Kidney capillary endothelial cell (primary cell): ENCODE data around the gene TSSK2.

Experiments used
- DNase-seq: peaks from one replicate; pipeline ENCODE4 v3.0.0-alpha.2; 2018; ENCODE audit warnings: low spot score

Gene TSSK2

DNA sequence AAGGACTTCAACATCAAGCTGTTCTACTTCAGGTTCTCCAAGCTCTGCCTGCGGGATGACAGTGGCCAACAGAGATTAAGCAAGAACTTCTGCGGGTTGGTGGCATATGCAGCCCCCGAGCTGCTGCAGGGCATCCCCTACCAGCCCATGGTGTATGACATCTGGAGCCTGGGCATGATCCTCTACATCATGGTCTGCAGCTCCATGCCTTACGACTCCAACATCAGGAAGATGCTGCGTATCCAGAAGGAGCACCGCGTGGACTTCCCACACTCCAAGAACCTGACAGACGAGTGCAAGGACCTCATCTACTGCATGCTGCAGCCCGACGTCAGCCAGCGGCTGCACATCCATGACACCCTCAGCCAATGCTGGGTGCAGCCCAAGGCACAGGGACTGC, 6.1 kb upstream of the TSSK2 start:
- no peak for DNase-seq

DNA sequence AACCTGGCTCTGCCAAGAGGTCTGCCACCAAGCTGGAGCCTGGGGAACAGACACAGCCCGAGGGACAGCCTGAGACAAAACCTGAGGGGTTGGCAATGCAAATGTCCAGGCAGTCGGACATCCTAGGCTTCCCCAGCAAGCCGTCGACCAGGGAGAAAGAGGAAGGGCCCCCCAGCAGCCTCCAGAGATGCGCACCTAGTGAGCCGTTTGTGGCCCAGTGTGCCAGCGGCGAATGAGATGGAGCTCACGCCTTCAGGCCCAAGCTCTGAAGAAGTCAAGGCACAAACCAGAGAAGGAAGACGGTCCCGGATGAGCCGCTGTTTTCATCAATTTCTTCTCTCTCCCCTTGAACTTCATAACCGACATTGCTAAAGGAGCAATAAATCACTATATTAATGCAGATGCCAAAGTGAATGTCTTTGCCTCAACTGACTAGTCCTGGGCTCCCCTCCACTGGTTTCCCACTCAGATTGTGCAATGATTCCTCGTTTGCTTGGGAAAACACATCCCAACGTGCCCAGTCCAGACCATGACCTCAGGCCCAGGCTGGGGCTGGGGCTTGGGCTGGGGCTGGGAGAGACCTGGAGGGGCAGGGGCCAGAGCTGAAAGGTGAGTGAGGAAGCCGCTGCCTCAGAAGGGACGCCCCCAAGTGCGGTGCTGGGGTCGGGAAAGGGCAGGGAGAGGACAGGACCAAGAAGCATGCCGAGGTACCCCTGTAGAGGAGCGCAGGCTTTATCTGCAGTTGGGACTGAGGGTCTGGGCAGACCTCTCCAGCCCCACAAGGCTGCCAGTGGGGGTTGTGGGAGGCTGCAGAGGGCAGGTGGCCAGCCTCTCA, 5.4 kb upstream of the TSSK2 start:
- DNase-seq: no peak

DNA sequence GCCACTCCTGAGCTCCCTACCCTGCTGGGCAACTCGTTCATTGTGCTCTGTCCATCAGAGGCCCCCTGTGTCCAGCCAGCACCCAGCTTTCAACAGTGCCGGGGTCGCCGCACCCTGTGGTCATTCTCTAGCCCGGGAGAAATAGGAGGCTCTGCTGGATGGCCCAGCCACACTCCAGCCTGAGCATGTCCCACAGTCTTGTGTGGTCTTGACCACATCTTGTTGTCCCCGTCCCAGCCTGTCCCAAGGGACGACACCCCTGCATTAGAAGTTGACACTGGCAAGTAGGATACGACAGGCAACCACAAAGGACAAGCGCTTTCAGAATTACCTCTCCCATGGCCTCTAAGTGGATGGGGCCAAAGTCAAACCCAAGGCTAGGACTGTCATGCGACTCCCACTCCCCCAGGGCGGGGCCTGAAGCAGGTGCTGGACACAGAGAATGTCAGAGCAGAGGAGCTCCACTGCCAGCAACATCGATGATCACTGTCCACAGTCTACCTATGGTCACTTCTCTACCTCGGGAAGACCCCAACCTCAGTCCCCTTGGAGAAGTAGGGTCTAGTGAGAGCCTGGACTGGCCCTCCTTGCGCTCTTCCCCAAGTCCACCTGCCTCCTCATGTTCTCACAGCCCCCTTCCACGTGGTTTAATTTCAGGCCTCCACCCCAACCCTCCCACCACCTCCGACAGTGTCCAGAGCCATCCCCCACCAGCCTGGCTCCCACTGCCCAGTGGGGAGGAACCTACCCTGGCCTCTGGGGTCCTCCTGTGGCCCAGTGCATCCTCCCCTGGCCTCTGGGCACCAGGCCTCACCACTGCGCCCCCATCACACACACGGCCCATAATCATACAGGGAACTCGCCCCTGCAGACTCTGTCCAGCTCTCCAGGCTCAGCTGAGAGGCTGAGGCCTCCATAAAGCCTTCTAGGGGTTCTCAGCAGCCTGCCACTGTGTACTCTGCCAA, 4.5 kb upstream of the TSSK2 start:
- no peak for DNase-seq

DNA sequence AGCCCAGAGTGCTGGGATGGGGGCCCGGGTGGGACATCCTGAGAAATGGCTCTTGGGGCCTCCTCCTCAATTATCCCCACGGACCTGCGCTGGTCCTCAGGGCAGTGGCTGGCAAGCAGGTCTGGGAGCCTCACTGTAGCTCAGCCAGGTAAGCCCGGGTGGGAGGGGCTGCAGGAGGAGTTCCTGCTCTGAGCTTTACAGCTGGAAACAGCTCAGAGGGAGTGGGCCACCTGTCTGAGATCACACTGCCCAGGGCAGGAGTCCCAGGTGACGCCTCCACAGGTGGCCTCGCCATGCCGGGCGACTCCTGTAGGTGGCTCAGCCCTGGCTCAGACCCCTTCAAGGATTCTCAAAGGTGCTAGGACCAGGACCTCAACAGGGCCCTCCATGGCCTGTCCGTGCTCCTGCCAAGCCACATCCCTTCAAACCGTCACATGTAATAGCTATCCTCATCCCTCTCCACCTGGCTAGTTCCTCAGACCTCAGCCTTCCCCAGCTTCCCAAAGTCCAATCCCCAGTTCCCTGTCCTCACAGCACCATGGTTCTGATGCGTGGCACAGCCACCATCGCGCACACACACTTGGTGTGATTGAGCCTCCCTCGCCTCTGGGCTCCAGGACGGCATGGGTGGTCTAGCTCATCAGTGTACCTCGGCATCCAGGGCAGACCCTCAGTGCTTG, 3.6 kb upstream of the TSSK2 start:
- no peak for DNase-seq

DNA sequence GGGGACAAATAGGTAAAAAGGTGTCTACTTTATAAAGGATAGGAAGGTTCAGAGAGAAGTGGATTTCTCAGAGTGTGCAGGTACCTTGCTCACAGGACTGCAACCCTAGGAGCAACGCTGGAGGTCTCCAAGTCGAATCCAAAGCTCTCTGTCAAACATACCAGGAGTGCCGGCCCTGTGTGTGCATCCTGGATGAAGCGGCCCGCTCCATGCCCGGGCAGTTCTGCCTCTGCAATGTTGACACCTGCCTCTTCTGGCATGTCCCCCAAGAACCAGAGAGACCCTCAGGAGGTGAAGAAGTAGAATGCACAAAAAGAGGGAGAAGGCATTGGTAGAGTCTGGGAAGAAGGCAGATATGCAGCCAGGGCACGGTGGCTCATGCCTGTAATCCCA, 3.1 kb upstream of the TSSK2 start:
- DNase-seq: no peak

DNA sequence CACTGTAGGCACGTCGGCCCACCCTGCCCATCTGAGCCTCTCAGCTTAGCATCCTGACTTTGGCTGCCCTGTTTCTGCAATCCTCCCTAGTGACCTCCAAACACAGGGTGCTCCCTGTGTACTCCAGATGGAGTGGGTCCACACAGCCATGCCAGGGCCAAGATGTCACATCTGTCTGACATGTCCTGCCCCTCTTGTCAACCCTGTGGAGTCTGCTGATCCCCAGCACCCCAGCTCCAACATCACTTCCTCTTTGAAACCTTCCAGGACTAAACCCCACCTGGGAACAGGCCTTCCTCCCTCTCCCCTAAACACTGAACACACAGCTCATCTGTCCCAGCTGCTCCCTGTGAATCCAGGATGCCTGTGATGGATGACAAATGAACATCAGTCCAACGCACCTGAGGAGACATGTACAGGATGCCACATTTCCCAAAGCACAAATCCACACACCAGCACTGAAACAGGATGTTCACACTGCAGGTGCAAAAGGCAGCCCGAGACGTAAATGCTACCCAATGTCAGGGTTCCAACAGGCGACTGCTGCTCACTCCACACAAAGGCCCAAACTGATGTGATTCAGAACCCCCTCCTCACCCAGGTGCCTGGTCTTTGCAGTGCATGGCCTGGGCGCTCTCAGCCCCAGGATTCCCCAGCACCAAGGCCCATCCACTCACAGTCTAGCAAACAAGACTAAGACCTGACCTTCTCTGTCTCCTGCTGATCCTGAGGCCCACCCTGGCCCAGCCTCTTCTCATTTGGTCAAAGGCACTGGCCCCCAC, 2.0 kb upstream of the TSSK2 start:
- no peak for DNase-seq

DNA sequence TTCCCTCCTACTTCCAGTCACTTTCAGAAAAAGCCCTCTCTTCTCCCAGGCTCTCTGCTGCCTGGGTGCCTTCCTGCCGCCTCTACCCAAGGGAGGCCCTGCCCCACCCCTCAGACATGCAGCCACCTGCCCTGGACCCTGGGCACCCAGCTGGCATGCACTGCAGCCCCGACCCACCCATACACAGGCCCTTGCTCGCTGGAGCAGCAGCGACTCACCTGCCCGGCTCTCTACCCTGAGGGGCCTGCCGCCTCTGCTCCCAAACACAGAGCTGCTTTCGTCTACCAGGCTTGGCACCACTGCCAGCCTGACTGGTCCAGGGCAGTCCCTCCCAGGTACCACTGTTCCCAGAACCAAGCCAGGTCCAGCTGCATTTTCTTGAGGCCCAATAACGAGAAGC, 1.2 kb upstream of the TSSK2 start:
- DNase-seq: no peak

DNA sequence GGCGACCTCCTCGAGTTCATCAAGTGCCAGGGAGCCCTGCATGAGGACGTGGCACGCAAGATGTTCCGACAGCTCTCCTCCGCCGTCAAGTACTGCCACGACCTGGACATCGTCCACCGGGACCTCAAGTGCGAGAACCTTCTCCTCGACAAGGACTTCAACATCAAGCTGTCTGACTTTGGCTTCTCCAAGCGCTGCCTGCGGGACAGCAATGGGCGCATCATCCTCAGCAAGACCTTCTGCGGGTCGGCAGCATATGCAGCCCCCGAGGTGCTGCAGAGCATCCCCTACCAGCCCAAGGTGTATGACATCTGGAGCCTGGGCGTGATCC, 542 bp downstream of the TSSK2 start:
- no peak for DNase-seq

DNA sequence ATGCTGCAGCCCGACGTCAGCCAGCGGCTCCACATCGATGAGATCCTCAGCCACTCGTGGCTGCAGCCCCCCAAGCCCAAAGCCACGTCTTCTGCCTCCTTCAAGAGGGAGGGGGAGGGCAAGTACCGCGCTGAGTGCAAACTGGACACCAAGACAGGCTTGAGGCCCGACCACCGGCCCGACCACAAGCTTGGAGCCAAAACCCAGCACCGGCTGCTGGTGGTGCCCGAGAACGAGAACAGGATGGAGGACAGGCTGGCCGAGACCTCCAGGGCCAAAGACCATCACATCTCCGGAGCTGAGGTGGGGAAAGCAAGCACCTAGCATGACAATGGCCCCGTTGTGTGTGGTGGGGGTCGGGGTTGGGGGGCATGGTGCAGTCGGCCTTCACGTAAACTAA, 1.0 kb downstream of the TSSK2 start:
- no peak for DNase-seq

DNA sequence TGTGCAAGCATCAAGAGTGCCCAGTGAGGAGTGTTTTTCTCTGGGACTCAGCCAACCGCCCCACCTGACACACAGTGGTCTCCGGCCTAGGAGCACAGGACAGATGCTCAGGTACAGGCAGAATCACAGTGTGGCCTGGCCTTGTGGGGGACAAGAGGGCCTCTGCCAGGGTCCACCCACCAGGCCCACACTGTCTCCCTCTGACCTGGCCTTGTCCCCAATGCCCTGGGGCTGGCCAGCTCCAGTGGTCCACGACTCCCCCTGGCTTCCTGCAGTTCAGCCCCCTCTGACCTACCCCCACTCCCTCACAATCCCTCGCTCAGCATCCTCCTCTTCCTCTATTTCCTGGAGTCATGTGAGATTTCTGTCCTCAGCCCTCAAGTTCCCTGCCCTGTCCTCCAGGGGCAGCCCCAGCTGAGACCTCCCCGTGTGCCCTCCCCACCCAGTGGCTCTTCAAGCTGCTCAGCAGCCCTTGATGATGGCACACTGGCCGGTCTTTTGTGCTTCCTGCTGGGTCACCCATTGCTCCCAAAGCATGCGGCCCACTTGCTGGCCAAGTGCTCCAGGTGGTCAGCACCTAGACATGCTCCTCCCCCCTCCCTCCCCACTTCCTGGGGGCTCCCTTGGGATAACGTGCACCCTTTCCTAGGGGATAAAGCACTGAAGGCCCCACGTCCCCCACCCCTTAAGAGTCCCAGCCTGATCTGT, 1.7 kb downstream of the TSSK2 start:
- no peak for DNase-seq

DNA sequence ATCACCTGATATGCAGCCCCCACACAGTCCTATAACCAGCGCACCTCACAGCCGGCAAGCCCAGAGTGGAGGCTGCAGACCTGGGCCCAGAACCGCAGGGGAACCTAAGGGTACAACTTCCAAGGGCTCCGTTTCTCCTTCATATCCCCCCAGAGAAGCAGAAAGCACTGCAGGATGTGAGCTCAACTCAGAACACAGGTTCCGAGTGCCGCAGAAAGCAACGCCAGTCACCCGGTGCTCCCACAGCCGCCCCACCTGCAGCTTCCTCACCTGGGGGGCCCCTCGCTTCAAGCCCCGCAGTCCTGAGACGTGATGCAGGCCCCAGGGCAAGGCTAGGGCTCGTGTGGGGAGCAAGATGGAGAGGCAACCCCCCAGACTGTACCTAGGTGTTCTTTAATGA, 2.5 kb downstream of the TSSK2 start:
- DNase-seq: no peak

DNA sequence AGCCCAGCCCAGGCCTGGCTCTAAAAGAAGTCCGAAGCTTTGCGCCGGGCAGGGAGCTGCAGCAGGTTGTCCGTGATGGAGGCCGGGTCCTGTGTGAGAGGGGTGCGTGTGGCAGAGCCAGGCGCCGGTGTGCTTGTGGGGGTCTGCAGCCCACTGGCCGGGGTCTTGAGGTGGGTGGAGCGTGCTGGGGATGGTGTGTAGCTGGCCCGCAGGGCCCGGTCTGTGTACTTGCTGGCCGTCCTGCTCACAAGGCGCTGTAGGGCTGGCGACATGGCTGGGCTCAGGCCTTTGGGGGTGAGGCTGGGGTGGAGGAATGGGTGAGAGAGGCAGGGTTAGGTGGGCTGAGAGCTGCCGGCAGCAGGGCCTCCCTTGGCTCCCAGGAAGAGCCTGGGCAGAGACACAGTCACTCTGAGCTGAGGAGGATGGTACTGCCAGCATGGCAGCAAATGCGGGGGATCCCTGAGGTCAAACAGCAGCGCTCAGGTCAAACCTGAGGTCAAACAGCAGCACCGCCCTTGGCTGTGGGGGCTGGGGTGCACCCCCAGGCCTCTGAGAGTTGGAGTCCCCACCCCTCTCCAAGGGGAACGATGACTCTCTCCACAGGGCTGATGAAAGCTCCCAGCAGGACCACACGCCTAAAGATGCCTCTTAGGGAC, 3.2 kb downstream of the TSSK2 start:
- no peak for DNase-seq

DNA sequence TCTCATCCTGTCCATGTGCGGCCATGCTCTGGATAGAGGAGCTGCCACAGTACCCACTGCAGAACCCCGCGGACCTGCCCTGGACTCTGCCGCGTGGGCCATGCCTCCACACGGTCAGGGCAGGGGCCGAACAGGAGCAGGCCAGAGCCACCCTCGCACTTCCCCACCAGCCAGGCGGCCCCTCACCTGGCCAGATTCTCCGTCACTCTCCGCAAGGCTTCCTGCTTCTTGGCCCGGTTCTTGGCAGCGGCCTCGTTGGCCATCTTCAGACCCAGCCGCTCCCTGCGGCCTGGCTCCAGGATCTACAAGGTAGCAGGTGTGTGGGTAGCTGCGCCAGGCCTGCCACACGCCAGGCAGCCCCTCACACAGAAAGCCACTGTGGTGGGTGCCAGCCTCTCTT, 3.8 kb downstream of the TSSK2 start:
- no peak for DNase-seq

DNA sequence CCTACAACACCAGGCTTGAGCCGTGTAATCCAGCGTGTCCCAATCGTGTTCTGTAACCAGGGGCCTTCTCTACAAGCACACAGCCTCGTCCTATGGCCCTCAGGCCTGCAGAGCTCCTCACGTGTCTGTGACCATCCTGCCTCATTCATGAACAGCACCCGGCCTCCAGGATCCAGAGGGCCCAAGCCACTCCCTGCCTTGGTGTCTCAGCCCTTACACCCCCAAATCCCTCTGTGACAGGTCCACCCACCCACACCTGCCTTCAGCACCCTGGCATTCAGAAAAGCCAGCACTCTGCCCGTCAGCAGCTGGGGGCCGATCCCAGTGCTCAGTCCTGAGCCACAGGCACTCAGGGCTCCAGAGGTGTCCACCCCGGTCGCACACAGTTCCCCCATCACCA, 5.8 kb downstream of the TSSK2 start:
- DNase-seq: no peak

DNA sequence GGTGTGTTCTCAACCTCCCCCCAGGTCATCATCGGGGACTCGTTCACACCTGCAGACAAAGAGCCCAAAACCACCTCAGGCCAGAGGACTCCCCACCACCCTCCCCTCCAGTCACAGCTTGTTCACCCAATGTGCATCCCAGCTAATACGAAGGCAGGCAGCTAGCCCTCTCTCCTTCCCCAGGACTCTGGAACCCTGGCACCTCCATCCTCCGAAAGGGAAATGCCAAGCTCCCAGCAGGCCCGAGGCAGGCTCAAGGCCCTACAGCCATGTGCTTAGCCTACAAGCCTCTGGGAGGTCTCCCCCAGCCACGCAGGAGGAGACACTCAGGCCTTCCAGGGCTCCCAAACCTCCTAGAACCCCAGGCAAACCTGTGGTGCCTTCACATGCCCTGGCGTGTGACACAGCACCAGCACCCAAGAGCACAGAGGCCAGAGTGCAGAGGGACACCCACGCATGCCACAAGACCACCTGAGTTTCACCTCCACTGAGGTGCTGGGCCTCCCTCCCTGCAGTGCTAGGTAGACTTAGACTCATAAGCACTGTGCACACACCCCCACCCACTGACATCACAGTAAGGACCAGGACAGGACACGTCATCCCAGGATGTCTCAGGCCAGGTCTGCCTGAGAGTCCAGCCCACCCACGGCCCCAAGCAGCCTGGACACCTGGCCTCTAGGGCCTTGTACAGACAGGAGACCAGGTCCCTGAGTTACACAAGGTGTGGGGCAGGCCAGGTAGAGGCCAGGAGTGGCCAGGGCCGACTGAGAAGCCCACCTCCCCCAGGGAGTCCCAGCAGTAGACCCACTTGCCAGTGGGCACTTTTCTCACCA, 6.5 kb downstream of the TSSK2 start:
- no peak for DNase-seq

DNA sequence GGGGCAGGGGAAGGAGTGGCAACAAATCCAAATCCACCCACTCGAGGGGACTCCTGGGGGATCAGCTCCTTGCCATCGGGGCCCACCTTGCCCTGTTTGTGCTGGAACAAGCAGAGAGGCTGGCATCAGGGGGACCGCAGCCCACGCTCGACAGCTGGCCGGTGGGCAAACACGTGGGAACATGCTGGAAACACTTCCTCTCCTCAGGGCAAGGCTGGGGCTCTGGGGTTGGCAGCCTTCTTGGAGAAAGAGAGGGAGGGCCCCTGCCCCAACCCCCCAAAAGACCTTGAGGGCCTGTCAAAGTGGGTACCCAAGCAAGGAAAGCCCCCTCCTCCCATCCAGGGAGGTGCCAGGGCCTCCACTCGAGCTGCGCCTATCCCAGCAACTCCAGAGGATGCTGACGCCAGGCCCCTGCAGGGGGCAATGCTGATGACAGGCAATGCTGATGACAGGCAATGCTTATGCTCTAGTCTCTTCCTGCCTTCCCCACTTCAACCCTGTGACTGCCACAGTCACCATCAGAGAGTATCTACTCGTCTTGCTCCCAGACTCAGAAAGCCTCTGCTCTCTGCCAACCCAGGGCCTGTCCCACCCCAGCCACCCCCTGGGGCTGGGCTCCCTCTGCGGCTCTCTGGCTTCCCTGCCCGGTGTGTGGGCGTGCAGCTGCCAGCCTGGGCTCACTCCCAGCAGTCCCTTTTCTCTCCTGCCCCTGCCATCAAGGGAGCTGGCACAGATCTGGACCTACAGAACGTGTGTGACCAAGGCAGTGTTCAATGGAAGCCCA, 7.3 kb downstream of the TSSK2 start:
- no peak for DNase-seq

DNA sequence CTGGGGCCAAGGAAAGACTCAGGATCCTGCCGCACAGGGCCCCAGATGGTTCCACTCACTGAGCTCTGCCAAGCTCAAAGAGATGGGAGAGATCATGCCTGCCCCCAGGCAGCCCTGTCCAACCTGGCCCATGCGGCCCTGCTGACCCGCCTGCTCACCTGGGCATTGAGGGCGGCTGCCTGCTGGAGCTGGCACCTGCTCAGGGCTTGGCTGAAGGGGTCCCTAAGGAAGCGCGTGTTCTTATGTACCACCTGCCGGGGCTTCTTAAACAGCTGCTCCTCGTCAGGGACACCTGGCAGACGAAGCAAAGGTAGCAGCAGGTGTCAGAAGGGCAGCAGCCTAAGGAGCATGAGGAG, 7.9 kb downstream of the TSSK2 start:
- no peak for DNase-seq

DNA sequence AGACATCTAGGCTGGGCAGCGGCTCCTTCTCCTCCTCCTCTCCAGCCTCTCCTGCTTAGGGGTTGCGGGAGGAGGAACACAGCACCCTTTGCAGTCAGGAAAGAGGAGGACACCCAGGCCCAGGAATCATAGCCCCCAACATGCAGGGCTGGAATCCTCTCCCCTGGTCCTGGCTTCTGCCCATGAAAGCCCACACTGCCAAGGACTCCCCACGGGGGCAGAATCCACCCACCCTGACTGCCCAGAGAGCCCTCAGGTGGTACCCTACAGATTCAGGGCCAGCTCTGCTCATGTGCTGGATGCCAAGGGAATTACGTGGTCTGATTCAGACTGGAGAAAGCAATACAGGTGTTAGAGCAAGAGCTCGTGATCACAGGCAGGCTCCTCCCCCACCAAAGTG, 8.9 kb downstream of the TSSK2 start:
- DNase-seq: no peak

DNA sequence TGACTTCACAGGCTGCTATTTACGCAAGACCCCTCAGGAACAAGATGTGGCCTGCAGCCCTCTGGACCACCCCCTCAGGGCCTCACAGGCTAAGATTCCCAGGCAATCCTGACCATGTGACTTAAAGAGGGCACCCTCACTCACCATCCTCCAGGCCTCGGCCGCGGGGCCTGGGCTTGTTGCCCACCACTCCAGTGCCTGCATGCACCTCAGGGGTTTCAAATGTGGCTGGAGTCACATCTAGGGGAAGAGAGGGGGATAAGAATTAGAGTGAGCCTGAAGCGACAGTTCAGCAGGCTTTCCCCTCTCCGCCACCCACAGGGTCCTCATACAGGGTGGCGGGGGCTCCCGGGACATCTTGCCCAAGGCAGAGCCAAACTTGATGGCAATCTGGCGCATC, 11.3 kb downstream of the TSSK2 start:
- DNase-seq: no peak
